GM23338 (cell line): Measurements from ENCODE around the gene FAAP100. TPM values are rescaled to one million over a fixed set of nuclear protein-coding genes. Genes with fewer than 3 reads are reported as not detected.

Experiments used
- ATAC-seq: fragments of 200-7000 bp; cut with Tn5 transposase; 3 replicates; pipeline ENCODE4 v1.9.1; 2020
- DNase-seq: peaks from one replicate; pipeline ENCODE4 v3.0.0-alpha.2; 2015; ENCODE audit warnings: low spot score
- H2AFZ ChIP-seq: fragments of 200-600 bp; sonication (generic); 2 replicates; pipeline ENCODE4 v1.8.0; 2016; ENCODE audit warnings: antibody characterized with exemption, mild to moderate bottlenecking, moderate library complexity
- H3F3A ChIP-seq: fragments of 200-600 bp; sonication (generic); replicated peaks from 2 replicates; pipeline ENCODE4 v1.8.0; 2017; ENCODE audit warnings: antibody characterized with exemption, mixed run types, low read depth
- H3K27ac ChIP-seq: fragments of 200-600 bp; sonication (generic); 2 replicates; pipeline ENCODE4 v1.6.1; 2016; ENCODE audit warnings: low read depth
- H3K27me3 ChIP-seq: fragments of 200-600 bp; sonication (generic); 2 replicates; pipeline ENCODE4 v1.8.0; 2016; ENCODE audit warnings: mild to moderate bottlenecking, mixed run types, moderate library complexity; ENCODE audit not compliant: insufficient read depth
- H3K36me3 ChIP-seq: fragments of 200-600 bp; sonication (generic); 2 replicates; pipeline ENCODE4 v1.8.0; 2016; ENCODE audit warnings: mild to moderate bottlenecking; ENCODE audit not compliant: insufficient read depth
- H3K4me1 ChIP-seq: fragments of 200-600 bp; sonication (generic); 2 replicates; pipeline ENCODE4 v1.8.0; 2016; ENCODE audit warnings: mild to moderate bottlenecking, moderate library complexity; ENCODE audit not compliant: insufficient read depth
- H3K4me2 ChIP-seq: fragments of 200-600 bp; sonication (generic); 2 replicates; pipeline ENCODE4 v1.7.1; 2017; ENCODE audit warnings: mixed run types
- H3K4me3 ChIP-seq: fragments of 200-600 bp; sonication (generic); 2 replicates; pipeline ENCODE4 v1.6.1; 2016; ENCODE audit warnings: mixed run types
- H3K79me2 ChIP-seq: fragments of 200-600 bp; sonication (generic); replicated peaks from 2 replicates; pipeline ENCODE4 v1.8.0; 2017; ENCODE audit warnings: mild to moderate bottlenecking; ENCODE audit not compliant: insufficient read depth
- H3K9me2 ChIP-seq: fragments of 200-600 bp; sonication (generic); 2 replicates; pipeline ENCODE4 v1.8.0; 2017; ENCODE audit not compliant: insufficient read depth
- H4K20me1 ChIP-seq: fragments of 200-600 bp; sonication (generic); replicated peaks from 2 replicates; pipeline ENCODE4 v1.8.0; 2017; ENCODE audit warnings: mild to moderate bottlenecking; ENCODE audit not compliant: insufficient read depth
- H3K27ac Mint-ChIP-seq: 2 replicates; pipeline ENCODE4 v1.8.0; 2020; ENCODE audit warnings: inconsistent platforms, mild to moderate bottlenecking, moderate library complexity, mixed read lengths
- H3K27me3 Mint-ChIP-seq: 3 replicates; pipeline ENCODE4 v1.8.0; 2022; ENCODE audit warnings: low read depth, mild to moderate bottlenecking, moderate library complexity, mixed read lengths, inconsistent platforms; ENCODE audit not compliant: insufficient read depth, poor library complexity
- H3K36me3 Mint-ChIP-seq: 3 replicates; pipeline ENCODE4 v1.8.0; 2021; ENCODE audit warnings: low read depth, mild to moderate bottlenecking, inconsistent platforms, moderate library complexity, mixed read lengths
- H3K4me1 Mint-ChIP-seq: 3 replicates; pipeline ENCODE4 v1.8.0; 2020; ENCODE audit warnings: mild to moderate bottlenecking, inconsistent platforms, mixed read lengths
- H3K4me3 Mint-ChIP-seq: 3 replicates; pipeline ENCODE4 v1.8.0; 2021; ENCODE audit warnings: moderate library complexity, mild to moderate bottlenecking, inconsistent platforms, mixed read lengths
- H3K9me3 Mint-ChIP-seq: 3 replicates; pipeline ENCODE4 v1.8.0; 2020; ENCODE audit warnings: moderate library complexity, mild to moderate bottlenecking, inconsistent platforms, mixed read lengths
- CREB1 ChIP-seq: fragments of 250-450 bp; sonication (Bioruptor Pico); IDR thresholded peaks from 2 replicates; pipeline ENCODE4 v1.5.0; 2020; ENCODE audit warnings: low read depth, mild to moderate bottlenecking, moderate library complexity
- EZH2 ChIP-seq: fragments of 200-600 bp; sonication (generic); IDR thresholded peaks from one replicate; pipeline ENCODE4 v1.8.0; 2017; ENCODE audit warnings: antibody characterized with exemption, mild to moderate bottlenecking, low read depth; ENCODE audit not compliant: unreplicated experiment
- JUNB ChIP-seq: IDR thresholded peaks from one replicate; pipeline ENCODE4 v1.6.1; 2016; ENCODE audit warnings: antibody characterized with exemption; ENCODE audit not compliant: unreplicated experiment
- NANOG ChIP-seq: IDR thresholded peaks from 2 replicates; pipeline ENCODE4 v1.6.1; 2016; ENCODE audit warnings: antibody characterized with exemption, borderline replicate concordance
- POLR2AphosphoS5 ChIP-seq: IDR thresholded peaks from 2 replicates; pipeline ENCODE4 v1.6.1; 2016; ENCODE audit warnings: antibody characterized with exemption, low read depth
- REST ChIP-seq: IDR thresholded peaks from one replicate; pipeline ENCODE4 v1.6.1; 2018; ENCODE audit warnings: antibody characterized with exemption; ENCODE audit not compliant: unreplicated experiment
- STAT1 ChIP-seq: IDR thresholded peaks from one replicate; pipeline ENCODE4 v1.6.1; 2016; ENCODE audit warnings: antibody characterized with exemption; ENCODE audit not compliant: unreplicated experiment
- ZNF114 ChIP-seq: fragments of 250-450 bp; sonication (Bioruptor Pico); IDR thresholded peaks from 2 replicates; pipeline ENCODE4 v1.5.0; 2020; ENCODE audit warnings: mild to moderate bottlenecking, moderate library complexity
- ZNF331 ChIP-seq: fragments of 250-450 bp; sonication (Bioruptor Pico); IDR thresholded peaks from 2 replicates; pipeline ENCODE4 v1.5.0; 2020; ENCODE audit warnings: low read depth, mild to moderate bottlenecking, moderate library complexity
- polyA plus RNA-seq: library from polyadenylated mRNA; unstranded; fragments of >200 nt; fragmentation: Nextera tagmentation; extraction: Ambion mirVana; gene quantifications from 2 replicates; pipeline ENCODE4 v1.2.1, GENCODE V29; 2016
- total RNA-seq: library from RNA; depleted of rRNA; stranded (reverse); fragments of >200 nt; shearing (Covaris generic); gene quantifications from 2 replicates; pipeline ENCODE4 v1.2.3, GENCODE V29; 2014
- TF ChIP-seq, protein P1 (sequence below): fragments of 250-450 bp; sonication (Bioruptor Pico); IDR thresholded peaks from 2 replicates; pipeline ENCODE4 v1.5.0; 2020; ENCODE audit warnings: mild to moderate bottlenecking, moderate library complexity
- TF ChIP-seq, protein P2 (sequence below): IDR thresholded peaks from 2 replicates; pipeline ENCODE4 v1.6.1; 2016; ENCODE audit warnings: antibody characterized with exemption
- TF ChIP-seq, protein P3 (sequence below), 2 experiments: fragments of 200-600 bp in 1 of 2; sonication (generic) in 1 of 2; conservative IDR thresholded peaks; 2 replicates each; pipeline versions ENCODE4 v1.5.1 to v1.6.1; 2016 to 2017; ENCODE audit warnings: antibody characterized with exemption in 2 of 2, low read depth in 2 of 2, mild to moderate bottlenecking in 2 of 2, moderate library complexity in 1 of 2

FAAP100 gene
- total and polyA plus RNA-seq, 2 experiments from 2014 or later, result 16.0 to 50.5 TPM

GRCh38 chr17:81586096-81586495 is 33.9 kb upstream of the FAAP100 start:
- Mint-ChIP-seq H3K9me3 (no peaks in the 10 kb centered on the region), H3K4me3 (no peak overlapping the region), H3K4me1 (no peaks in the 10 kb centered on the region), H3K27ac (no peak overlapping the region), H3K27me3 (peaks cover 5% of the 10 kb centered on the region), H3K36me3 (peaks cover 75% of the 10 kb centered on the region)
- Histone ChIP-seq H3K4me2 (no peak overlapping the region), H4K20me1 (peaks cover 19% of the 10 kb centered on the region; the same call in 1 of the 2 replicates), H2AFZ (no peak overlapping the region), H3K4me3 (no peak overlapping the region), H3K27ac (no peak overlapping the region), H3K79me2 (no peaks in the 10 kb centered on the region), H3K4me1 (no peaks in the 10 kb centered on the region), H3K27me3 (no peaks in the 10 kb centered on the region), H3K9me2 (no peaks in the 10 kb centered on the region), H3F3A (peaks cover 9% of the 10 kb centered on the region; the same call in 1 of the 2 replicates), H3K36me3 (peaks cover 52% of the 10 kb centered on the region)
- no peak for TF ChIP-seq REST
- TF ChIP-seq, protein P1, sequence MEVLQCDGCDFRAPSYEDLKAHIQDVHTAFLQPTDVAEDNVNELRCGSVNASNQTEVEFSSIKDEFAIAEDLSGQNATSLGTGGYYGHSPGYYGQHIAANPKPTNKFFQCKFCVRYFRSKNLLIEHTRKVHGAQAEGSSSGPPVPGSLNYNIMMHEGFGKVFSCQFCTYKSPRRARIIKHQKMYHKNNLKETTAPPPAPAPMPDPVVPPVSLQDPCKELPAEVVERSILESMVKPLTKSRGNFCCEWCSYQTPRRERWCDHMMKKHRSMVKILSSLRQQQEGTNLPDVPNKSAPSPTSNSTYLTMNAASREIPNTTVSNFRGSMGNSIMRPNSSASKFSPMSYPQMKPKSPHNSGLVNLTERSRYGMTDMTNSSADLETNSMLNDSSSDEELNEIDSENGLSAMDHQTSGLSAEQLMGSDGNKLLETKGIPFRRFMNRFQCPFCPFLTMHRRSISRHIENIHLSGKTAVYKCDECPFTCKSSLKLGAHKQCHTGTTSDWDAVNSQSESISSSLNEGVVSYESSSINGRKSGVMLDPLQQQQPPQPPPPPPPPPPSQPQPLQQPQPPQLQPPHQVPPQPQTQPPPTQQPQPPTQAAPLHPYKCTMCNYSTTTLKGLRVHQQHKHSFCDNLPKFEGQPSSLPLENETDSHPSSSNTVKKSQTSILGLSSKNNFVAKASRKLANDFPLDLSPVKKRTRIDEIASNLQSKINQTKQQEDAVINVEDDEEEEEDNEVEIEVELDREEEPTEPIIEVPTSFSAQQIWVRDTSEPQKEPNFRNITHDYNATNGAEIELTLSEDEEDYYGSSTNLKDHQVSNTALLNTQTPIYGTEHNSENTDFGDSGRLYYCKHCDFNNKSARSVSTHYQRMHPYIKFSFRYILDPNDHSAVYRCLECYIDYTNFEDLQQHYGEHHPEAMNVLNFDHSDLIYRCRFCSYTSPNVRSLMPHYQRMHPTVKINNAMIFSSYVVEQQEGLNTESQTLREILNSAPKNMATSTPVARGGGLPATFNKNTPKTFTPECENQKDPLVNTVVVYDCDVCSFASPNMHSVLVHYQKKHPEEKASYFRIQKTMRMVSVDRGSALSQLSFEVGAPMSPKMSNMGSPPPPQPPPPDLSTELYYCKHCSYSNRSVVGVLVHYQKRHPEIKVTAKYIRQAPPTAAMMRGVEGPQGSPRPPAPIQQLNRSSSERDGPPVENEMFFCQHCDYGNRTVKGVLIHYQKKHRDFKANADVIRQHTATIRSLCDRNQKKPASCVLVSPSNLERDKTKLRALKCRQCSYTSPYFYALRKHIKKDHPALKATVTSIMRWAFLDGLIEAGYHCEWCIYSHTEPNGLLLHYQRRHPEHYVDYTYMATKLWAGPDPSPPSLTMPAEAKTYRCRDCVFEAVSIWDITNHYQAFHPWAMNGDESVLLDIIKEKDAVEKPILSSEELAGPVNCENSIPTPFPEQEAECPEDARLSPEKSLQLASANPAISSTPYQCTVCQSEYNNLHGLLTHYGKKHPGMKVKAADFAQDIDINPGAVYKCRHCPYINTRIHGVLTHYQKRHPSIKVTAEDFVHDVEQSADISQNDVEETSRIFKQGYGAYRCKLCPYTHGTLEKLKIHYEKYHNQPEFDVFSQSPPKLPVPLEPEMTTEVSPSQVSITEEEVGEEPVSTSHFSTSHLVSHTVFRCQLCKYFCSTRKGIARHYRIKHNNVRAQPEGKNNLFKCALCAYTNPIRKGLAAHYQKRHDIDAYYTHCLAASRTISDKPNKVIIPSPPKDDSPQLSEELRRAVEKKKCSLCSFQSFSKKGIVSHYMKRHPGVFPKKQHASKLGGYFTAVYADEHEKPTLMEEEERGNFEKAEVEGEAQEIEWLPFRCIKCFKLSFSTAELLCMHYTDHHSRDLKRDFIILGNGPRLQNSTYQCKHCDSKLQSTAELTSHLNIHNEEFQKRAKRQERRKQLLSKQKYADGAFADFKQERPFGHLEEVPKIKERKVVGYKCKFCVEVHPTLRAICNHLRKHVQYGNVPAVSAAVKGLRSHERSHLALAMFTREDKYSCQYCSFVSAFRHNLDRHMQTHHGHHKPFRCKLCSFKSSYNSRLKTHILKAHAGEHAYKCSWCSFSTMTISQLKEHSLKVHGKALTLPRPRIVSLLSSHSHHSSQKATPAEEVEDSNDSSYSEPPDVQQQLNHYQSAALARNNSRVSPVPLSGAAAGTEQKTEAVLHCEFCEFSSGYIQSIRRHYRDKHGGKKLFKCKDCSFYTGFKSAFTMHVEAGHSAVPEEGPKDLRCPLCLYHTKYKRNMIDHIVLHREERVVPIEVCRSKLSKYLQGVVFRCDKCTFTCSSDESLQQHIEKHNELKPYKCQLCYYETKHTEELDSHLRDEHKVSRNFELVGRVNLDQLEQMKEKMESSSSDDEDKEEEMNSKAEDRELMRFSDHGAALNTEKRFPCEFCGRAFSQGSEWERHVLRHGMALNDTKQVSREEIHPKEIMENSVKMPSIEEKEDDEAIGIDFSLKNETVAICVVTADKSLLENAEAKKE (CRISPR knock-in tag), result no peak
- TF ChIP-seq NANOG, result no peak
- TF ChIP-seq ZNF114 (CRISPR knock-in tag), result no peak
- TF ChIP-seq, protein P2, sequence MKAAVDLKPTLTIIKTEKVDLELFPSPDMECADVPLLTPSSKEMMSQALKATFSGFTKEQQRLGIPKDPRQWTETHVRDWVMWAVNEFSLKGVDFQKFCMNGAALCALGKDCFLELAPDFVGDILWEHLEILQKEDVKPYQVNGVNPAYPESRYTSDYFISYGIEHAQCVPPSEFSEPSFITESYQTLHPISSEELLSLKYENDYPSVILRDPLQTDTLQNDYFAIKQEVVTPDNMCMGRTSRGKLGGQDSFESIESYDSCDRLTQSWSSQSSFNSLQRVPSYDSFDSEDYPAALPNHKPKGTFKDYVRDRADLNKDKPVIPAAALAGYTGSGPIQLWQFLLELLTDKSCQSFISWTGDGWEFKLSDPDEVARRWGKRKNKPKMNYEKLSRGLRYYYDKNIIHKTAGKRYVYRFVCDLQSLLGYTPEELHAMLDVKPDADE, result no peak
- no peak for TF ChIP-seq CREB1 (CRISPR knock-in tag)
- no peak for TF ChIP-seq EZH2
- TF ChIP-seq JUNB, result no peak
- TF ChIP-seq, protein P3, sequence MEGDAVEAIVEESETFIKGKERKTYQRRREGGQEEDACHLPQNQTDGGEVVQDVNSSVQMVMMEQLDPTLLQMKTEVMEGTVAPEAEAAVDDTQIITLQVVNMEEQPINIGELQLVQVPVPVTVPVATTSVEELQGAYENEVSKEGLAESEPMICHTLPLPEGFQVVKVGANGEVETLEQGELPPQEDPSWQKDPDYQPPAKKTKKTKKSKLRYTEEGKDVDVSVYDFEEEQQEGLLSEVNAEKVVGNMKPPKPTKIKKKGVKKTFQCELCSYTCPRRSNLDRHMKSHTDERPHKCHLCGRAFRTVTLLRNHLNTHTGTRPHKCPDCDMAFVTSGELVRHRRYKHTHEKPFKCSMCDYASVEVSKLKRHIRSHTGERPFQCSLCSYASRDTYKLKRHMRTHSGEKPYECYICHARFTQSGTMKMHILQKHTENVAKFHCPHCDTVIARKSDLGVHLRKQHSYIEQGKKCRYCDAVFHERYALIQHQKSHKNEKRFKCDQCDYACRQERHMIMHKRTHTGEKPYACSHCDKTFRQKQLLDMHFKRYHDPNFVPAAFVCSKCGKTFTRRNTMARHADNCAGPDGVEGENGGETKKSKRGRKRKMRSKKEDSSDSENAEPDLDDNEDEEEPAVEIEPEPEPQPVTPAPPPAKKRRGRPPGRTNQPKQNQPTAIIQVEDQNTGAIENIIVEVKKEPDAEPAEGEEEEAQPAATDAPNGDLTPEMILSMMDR (conservative IDR thresholded peaks at IDR 0.05; ENCODE audit: low read depth in 2 of 2), result no peak
- no peak for TF ChIP-seq ZNF331
- TF ChIP-seq STAT1, result no peak
- no peak for TF ChIP-seq POLR2AphosphoS5
- no peak for ATAC-seq
- peak; percentile 21 for DNase-seq
